ENCODE data around the gene GP1BB. TPM values are rescaled to one million over a fixed set of nuclear protein-coding genes. Genes with fewer than 3 reads are reported as not detected.

The GP1BB gene
- total and polyA plus RNA-seq, 10 of the 15 experiments (the other 5 are each of a cell fraction or from before 2014, with no cell fraction given), result 0.05 to 0.28 (median 0.28) TPM; not detected in 7

- Histone ChIP-seq H3K79me2 (ENCODE audit: control insufficient read depth, insufficient read depth, low read length) (no peaks in the 10 kb centered on the region), H3K27ac (ENCODE audit: control insufficient read depth, insufficient read depth) (no peak overlapping the region), H2AFZ (ENCODE audit: control insufficient read depth, low read depth, low read length) (no peak overlapping the region), H3K4me2 (ENCODE audit: control insufficient read depth, insufficient read depth) (no peak overlapping the region), H3K9ac (ENCODE audit: control insufficient read depth, insufficient read depth, low read length) (no peak overlapping the region), H3K4me3 (no peak overlapping the region), H3K4me1 (ENCODE audit: control insufficient read depth, insufficient read depth, low read length) (peaks cover 4% of the 10 kb centered on the region), H3K36me3 (ENCODE audit: control insufficient read depth in 2 of 2, insufficient read depth in 2 of 2, low read length in 1 of 2) (no peaks in the 10 kb centered on the region), H3K27me3 (replicated peaks in 1 of 2; ENCODE audit: control insufficient read depth in 2 of 2, insufficient read depth in 2 of 2, low read length in 1 of 2) (peaks cover 2 to 4% of the 10 kb centered on the region in 2 experiments; a peak in 3 of 4 replicates), H3K9me3 (replicated peaks; ENCODE audit: control insufficient read depth, insufficient read depth, low read length) (no peaks in the 10 kb centered on the region), H4K20me1 (ENCODE audit: control insufficient read depth, insufficient read depth) (no peaks in the 10 kb centered on the region)
- DNase-seq (ENCODE audit: low read depth, low spot score) (no peak), FAIRE-seq (no peak), ATAC-seq (no peak)
- WGBS (ENCODE audit: insufficient coverage, insufficient replicate concordance, low lambda C conversion rate, missing lambda C conversion rate), result 75% methylated on average over 13 of the region's 13 CpGs
- POLR2A ChIA-PET, result no interaction called here
- TF ChIP-seq TARDBP (IDR thresholded peaks at IDR 0.05; ENCODE audit: borderline replicate concordance) (no peak), SREBF2 (IDR thresholded peaks at IDR 0.05; ENCODE audit: low read length) (no peak), MTA2 (IDR thresholded peaks at IDR 0.05; ENCODE audit: low read depth) (no peak), MYC (IDR thresholded peaks at IDR 0.05; ENCODE audit: insufficient read depth, insufficient read length, insufficient replicate concordance, low read length, severe bottlenecking) (no peak), USF2 (IDR thresholded peaks at IDR 0.05; ENCODE audit: borderline replicate concordance, low read depth, low read length) (no peak), MAX (IDR thresholded peaks at IDR 0.05; ENCODE audit: low read depth, low read length) (no peak), USF1 (IDR thresholded peaks at IDR 0.05; ENCODE audit: borderline replicate concordance, extremely low read length, insufficient read depth, low read depth, low read length) (no peak), RBBP5 (conservative IDR thresholded peaks at IDR 0.05) (no peak), SKIL (IDR thresholded peaks at IDR 0.05; ENCODE audit: low read depth, poor library complexity, severe bottlenecking) (no peak), MLLT1 (IDR thresholded peaks at IDR 0.05) (no peak), HCFC1 (IDR thresholded peaks at IDR 0.05; ENCODE audit: low read length) (no peak), SP1 (IDR thresholded peaks at IDR 0.05; ENCODE audit: low read depth, low read length) (no peak), BHLHE40 (IDR thresholded peaks at IDR 0.05; ENCODE audit: borderline replicate concordance in 1 of 2, low read depth in 2 of 2, low read length in 1 of 2) (no peak), RCOR1 (conservative IDR thresholded peaks at IDR 0.05; ENCODE audit: low read depth, low read length) (no peak)
- CTCF ChIA-PET, result no interaction called here
- BruUV-seq (replicated peaks), result no TSS peak
- RAD21 ChIA-PET (ENCODE audit: unreplicated experiment), result interaction anchor here (0.6 to 0.7 kb wide), 2 partner anchors 32 to 443 kb away, joined by 3 read pairs; no protein-coding TSS in a partner anchor
- SMC1A ChIA-PET (ENCODE audit: uncharacterized antibody, unreplicated experiment), result no interaction called here
- in situ Hi-C loops (cut with MboI), result no loop called here
- intact Hi-C loops (cut with micrococcal nuclease; ENCODE audit: unreplicated experiment), result no loop called here
Measured at GRCh38 chr22:19713245-19713644, 10.1 kb upstream of the GP1BB start.
